Measurements from ENCODE around the gene BLTP1.
"Not testable (repeated sequence)": the region's sequence is repeated elsewhere in the genome, so short reads cannot be mapped to it uniquely, and the experiment has no call there.

BLTP1 gene

DNA sequence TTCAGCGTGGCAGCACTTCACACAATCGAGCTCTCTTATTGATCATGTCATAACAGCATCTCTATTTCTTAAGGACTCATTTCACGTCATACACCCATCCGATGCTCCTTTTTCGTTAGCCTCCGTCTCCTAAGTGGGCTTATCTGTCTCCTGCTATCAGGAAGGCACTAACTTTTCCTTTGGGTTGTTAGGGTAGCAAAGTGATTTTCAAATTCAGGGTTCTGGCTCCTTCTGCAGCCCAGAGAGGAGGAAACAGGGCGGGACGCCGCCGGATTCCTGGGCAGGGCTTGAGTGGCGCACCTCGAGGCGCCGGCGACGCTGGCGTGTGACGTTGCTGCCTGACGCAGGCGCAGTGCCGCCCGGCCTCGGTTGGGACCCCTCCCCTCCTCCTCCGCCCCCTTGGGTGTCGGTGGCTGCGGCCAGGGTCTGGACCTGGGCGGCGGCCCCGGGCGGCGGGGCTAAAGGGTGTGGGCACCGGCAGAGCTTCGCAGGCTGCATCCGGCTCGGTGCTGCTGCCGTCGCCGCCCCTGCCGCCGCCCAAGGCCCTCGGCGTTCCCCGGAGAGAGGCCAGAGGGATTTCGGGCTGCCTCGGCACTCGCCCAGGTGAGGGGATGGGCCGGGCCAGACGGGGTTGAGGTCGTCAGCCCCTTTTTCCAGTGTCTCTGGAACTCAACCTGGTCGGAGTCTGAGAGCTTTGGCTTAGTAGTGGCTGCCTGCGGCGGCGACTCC lies at the start of gene BLTP1:
TSS of gene BLTP1 (plus strand) at position 350 of the 729 bp plus-strand sequence. CDS start 18,317 bp downstream, outside the sequence.
- Histone ChIP-seq H3K4me1 (ENCODE audit: insufficient read depth, low read length) (peaks cover 7% of the 10 kb centered on the region), H3K9me3 (ENCODE audit: low read length) (no peaks in the 10 kb centered on the region), H3K27me3 (ENCODE audit: insufficient read depth, low read length) (no peaks in the 10 kb centered on the region), H2AFZ (ENCODE audit: low read depth, low read length) (peak within 1 kb of the TSS; percentile 84), H3K4me3 (ENCODE audit: low read length) (peak within 1 kb of the TSS; percentile 78), H3K36me3 (ENCODE audit: insufficient read depth, low read length) (peaks cover 13% of the 10 kb centered on the region)

- Histone ChIP-seq H3K4me3 (ENCODE audit: low read length) (no peak overlapping the region), H3K36me3 (ENCODE audit: insufficient read depth, low read length) (no peaks in the 10 kb centered on the region), H3K27me3 (ENCODE audit: insufficient read depth, low read length) (no peaks in the 10 kb centered on the region), H3K9me3 (ENCODE audit: low read length) (no peaks in the 10 kb centered on the region), H3K4me1 (ENCODE audit: insufficient read depth, low read length) (peaks cover 19% of the 10 kb centered on the region), H2AFZ (ENCODE audit: low read depth, low read length) (no peak overlapping the region)
These were observed 47.9 kb upstream of the BLTP1 start for GRCh38 chr4:122104184-122104583.

DNA sequence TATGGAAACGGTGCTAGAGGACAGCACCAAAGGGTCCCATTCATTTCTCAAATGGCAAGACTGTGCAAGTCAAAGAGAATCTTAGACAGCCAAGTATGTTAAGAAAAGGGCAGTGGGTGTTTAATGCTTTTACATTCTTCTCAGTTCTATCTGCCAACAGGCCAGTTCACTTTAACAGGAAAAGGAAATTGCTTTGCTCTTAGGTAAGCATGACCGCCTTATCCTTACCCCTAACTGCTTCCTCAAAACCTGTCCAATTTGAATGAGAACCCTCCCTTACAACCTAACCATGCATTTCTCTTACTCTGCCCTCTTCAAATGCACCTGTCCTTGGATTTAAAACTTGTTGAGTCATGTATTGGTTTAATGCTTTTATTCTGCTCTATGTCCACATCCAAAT lies 44.5 kb upstream of the BLTP1 start:
- H3K4me1 ChIP-seq (ENCODE audit: insufficient read depth, low read length), result peaks cover 4% of the 10 kb centered on the region
- no peaks in the 10 kb centered on the region for H3K9me3 ChIP-seq (ENCODE audit: low read length)
- H2AFZ ChIP-seq (ENCODE audit: low read depth, low read length), result no peak overlapping the region
- no peak overlapping the region for H3K4me3 ChIP-seq (ENCODE audit: low read length)
- H3K27me3 ChIP-seq (ENCODE audit: insufficient read depth, low read length), result no peaks in the 10 kb centered on the region
- no peaks in the 10 kb centered on the region for H3K36me3 ChIP-seq (ENCODE audit: insufficient read depth, low read length)

DNA sequence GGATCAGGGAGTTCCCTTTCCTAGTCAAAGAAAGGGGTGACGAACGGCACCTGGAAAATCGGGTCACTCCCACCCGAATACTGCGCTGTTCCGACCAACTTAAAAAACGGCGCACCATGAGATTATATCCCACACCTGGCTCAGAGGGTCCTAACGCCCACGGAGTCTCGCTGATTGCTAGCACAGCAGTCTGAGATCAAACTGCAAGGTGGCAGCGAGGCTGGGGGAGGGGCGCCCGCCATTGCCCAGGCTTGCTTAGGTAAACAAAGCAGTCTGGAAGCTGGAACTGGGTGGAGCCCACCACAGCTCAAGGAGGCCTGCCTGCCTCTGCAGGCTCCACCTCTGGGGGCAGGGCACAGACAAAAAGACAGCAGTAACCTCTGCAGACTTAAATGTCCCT lies 41.8 kb upstream of the BLTP1 start:
- H3K36me3 ChIP-seq (ENCODE audit: insufficient read depth, low read length); H3K9me3 ChIP-seq (ENCODE audit: low read length); H3K4me1 ChIP-seq (ENCODE audit: insufficient read depth, low read length); H3K4me3 ChIP-seq (ENCODE audit: low read length); H2AFZ ChIP-seq (ENCODE audit: low read depth, low read length); H3K27me3 ChIP-seq (ENCODE audit: insufficient read depth, low read length): not testable (repeated sequence)

- Histone ChIP-seq H3K27me3 (ENCODE audit: insufficient read depth, low read length) (peaks cover 3% of the 10 kb centered on the region), H3K9me3 (ENCODE audit: low read length) (no peaks in the 10 kb centered on the region)
These were observed 34.4 kb upstream of the BLTP1 start for GRCh38 chr4:122117743-122118142.

GRCh38 chr4:122118243-122118642 lies 33.9 kb upstream of the BLTP1 start:
- peaks cover 3% of the 10 kb centered on the region for H3K27me3 ChIP-seq (ENCODE audit: insufficient read depth, low read length)
- no peaks in the 10 kb centered on the region for H3K4me1 ChIP-seq (ENCODE audit: insufficient read depth, low read length)
- no peaks in the 10 kb centered on the region for H3K9me3 ChIP-seq (ENCODE audit: low read length)
- H3K36me3 ChIP-seq (ENCODE audit: insufficient read depth, low read length), result no peaks in the 10 kb centered on the region
- no peak overlapping the region for H2AFZ ChIP-seq (ENCODE audit: low read depth, low read length)
- no peak overlapping the region for H3K4me3 ChIP-seq (ENCODE audit: low read length)

More at GRCh38 chr4:122117743-122118142, 34.4 kb upstream of the BLTP1 start:
- Histone ChIP-seq H2AFZ (ENCODE audit: low read depth, low read length) (no peak overlapping the region), H3K4me1 (ENCODE audit: insufficient read depth, low read length) (no peaks in the 10 kb centered on the region), H3K4me3 (ENCODE audit: low read length) (no peak overlapping the region), H3K36me3 (ENCODE audit: insufficient read depth, low read length) (no peaks in the 10 kb centered on the region)

- Histone ChIP-seq H3K9me3 (ENCODE audit: low read length) (no peaks in the 10 kb centered on the region), H3K27me3 (ENCODE audit: insufficient read depth, low read length) (peaks cover 3% of the 10 kb centered on the region), H3K36me3 (ENCODE audit: insufficient read depth, low read length) (no peaks in the 10 kb centered on the region), H3K4me1 (ENCODE audit: insufficient read depth, low read length) (no peaks in the 10 kb centered on the region), H3K4me3 (ENCODE audit: low read length) (no peak overlapping the region), H2AFZ (ENCODE audit: low read depth, low read length) (no peak overlapping the region)
These were observed 32.4 kb upstream of the BLTP1 start for GRCh38 chr4:122119739-122120138.

- peaks cover 3% of the 10 kb centered on the region for H3K27me3 ChIP-seq (ENCODE audit: insufficient read depth, low read length)
- no peaks in the 10 kb centered on the region for H3K9me3 ChIP-seq (ENCODE audit: low read length)
- H2AFZ ChIP-seq (ENCODE audit: low read depth, low read length), result no peak overlapping the region
- H3K4me1 ChIP-seq (ENCODE audit: insufficient read depth, low read length), result no peaks in the 10 kb centered on the region
- no peak overlapping the region for H3K4me3 ChIP-seq (ENCODE audit: low read length)
- H3K36me3 ChIP-seq (ENCODE audit: insufficient read depth, low read length), result no peaks in the 10 kb centered on the region
These were observed 30.5 kb upstream of the BLTP1 start for GRCh38 chr4:122121593-122121992.

GRCh38 chr4:122122083-122122482 lies 30.0 kb upstream of the BLTP1 start:
- H3K36me3 ChIP-seq (ENCODE audit: insufficient read depth, low read length), result no peaks in the 10 kb centered on the region
- no peaks in the 10 kb centered on the region for H3K9me3 ChIP-seq (ENCODE audit: low read length)
- H3K4me1 ChIP-seq (ENCODE audit: insufficient read depth, low read length), result no peaks in the 10 kb centered on the region
- H2AFZ ChIP-seq (ENCODE audit: low read depth, low read length), result no peak overlapping the region
- no peak overlapping the region for H3K4me3 ChIP-seq (ENCODE audit: low read length)
- peaks cover 3% of the 10 kb centered on the region for H3K27me3 ChIP-seq (ENCODE audit: insufficient read depth, low read length)

- H2AFZ ChIP-seq (ENCODE audit: low read depth, low read length), result no peak overlapping the region
- no peaks in the 10 kb centered on the region for H3K27me3 ChIP-seq (ENCODE audit: insufficient read depth, low read length)
- H3K4me1 ChIP-seq (ENCODE audit: insufficient read depth, low read length), result no peaks in the 10 kb centered on the region
- no peaks in the 10 kb centered on the region for H3K36me3 ChIP-seq (ENCODE audit: insufficient read depth, low read length)
- no peak overlapping the region for H3K4me3 ChIP-seq (ENCODE audit: low read length)
- H3K9me3 ChIP-seq (ENCODE audit: low read length), result no peaks in the 10 kb centered on the region
These were observed 23.1 kb upstream of the BLTP1 start for GRCh38 chr4:122129061-122129460.

- Histone ChIP-seq H3K27me3 (ENCODE audit: insufficient read depth, low read length) (no peaks in the 10 kb centered on the region), H3K9me3 (ENCODE audit: low read length) (no peaks in the 10 kb centered on the region), H3K4me3 (ENCODE audit: low read length) (no peak overlapping the region), H3K36me3 (ENCODE audit: insufficient read depth, low read length) (no peaks in the 10 kb centered on the region), H2AFZ (ENCODE audit: low read depth, low read length) (no peak overlapping the region), H3K4me1 (ENCODE audit: insufficient read depth, low read length) (no peaks in the 10 kb centered on the region)
These were observed 20.5 kb upstream of the BLTP1 start for GRCh38 chr4:122131562-122132157.

DNA sequence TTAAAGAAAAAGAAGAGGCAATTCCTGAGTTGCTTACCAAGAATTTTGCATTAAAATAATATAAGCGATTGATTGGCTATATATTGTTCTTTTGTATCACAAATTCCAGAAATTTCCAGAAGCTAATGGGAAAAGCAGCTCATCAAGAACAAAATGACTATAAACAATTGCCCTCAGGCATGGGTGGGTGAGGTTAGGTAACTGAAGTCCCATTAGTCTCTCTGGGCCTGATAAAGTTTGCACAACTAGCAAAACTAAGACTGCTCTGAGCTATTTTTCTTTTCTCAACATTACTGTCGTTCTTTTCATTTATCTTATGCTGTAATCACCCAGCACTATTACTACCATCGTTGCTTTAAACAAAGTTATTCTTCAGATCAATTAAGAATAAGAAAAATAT lies 19.2 kb upstream of the BLTP1 start:
- Histone ChIP-seq H3K4me1 (ENCODE audit: insufficient read depth, low read length) (no peaks in the 10 kb centered on the region), H3K9me3 (ENCODE audit: low read length) (no peaks in the 10 kb centered on the region), H3K27me3 (ENCODE audit: insufficient read depth, low read length) (no peaks in the 10 kb centered on the region), H2AFZ (ENCODE audit: low read depth, low read length) (no peak overlapping the region), H3K4me3 (ENCODE audit: low read length) (no peak overlapping the region), H3K36me3 (ENCODE audit: insufficient read depth, low read length) (no peaks in the 10 kb centered on the region)

GRCh38 chr4:122139139-122139538 lies 13.0 kb upstream of the BLTP1 start:
- H3K27me3 ChIP-seq (ENCODE audit: insufficient read depth, low read length), result no peaks in the 10 kb centered on the region
- no peaks in the 10 kb centered on the region for H3K4me1 ChIP-seq (ENCODE audit: insufficient read depth, low read length)
- H2AFZ ChIP-seq (ENCODE audit: low read depth, low read length), result no peak overlapping the region
- no peaks in the 10 kb centered on the region for H3K9me3 ChIP-seq (ENCODE audit: low read length)
- no peaks in the 10 kb centered on the region for H3K36me3 ChIP-seq (ENCODE audit: insufficient read depth, low read length)
- no peak overlapping the region for H3K4me3 ChIP-seq (ENCODE audit: low read length)

DNA sequence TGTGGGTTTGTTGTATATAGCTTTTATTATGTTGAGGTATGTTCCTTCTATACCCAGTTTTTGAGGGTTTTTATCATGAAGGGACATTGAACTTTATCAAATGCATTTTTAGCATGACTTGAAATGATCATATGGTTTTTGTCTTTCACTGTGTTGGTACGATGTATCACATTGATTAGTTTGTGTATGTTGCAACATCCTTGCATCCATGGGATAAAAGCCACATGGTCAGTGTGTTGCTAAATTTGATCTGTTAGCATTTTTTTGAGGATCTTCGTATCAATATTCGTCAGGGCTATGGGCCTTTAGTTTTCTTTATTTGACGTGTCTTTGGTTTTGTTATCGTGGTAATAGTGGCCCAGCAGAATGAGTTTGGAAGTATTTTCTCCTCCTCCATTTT lies 11.3 kb upstream of the BLTP1 start:
- Histone ChIP-seq H3K9me3 (ENCODE audit: low read length) (no peaks in the 10 kb centered on the region), H3K27me3 (ENCODE audit: insufficient read depth, low read length) (no peaks in the 10 kb centered on the region), H3K4me3 (ENCODE audit: low read length) (no peak overlapping the region), H2AFZ (ENCODE audit: low read depth, low read length) (no peak overlapping the region), H3K36me3 (ENCODE audit: insufficient read depth, low read length) (no peaks in the 10 kb centered on the region), H3K4me1 (ENCODE audit: insufficient read depth, low read length) (no peaks in the 10 kb centered on the region)

Data from neuron (in vitro differentiated cells).